HG02981 (cell line): Measurements from ENCODE around the gene SLC29A1.

Source experiments
- ATAC-seq: cut with Tn5 transposase; IDR thresholded peaks from one replicate; pipeline ENCODE4 v1.9.1; 2021; ENCODE audit warnings: mild to moderate bottlenecking, moderate library complexity; ENCODE audit not compliant: unreplicated experiment

The SLC29A1 gene

DNA sequence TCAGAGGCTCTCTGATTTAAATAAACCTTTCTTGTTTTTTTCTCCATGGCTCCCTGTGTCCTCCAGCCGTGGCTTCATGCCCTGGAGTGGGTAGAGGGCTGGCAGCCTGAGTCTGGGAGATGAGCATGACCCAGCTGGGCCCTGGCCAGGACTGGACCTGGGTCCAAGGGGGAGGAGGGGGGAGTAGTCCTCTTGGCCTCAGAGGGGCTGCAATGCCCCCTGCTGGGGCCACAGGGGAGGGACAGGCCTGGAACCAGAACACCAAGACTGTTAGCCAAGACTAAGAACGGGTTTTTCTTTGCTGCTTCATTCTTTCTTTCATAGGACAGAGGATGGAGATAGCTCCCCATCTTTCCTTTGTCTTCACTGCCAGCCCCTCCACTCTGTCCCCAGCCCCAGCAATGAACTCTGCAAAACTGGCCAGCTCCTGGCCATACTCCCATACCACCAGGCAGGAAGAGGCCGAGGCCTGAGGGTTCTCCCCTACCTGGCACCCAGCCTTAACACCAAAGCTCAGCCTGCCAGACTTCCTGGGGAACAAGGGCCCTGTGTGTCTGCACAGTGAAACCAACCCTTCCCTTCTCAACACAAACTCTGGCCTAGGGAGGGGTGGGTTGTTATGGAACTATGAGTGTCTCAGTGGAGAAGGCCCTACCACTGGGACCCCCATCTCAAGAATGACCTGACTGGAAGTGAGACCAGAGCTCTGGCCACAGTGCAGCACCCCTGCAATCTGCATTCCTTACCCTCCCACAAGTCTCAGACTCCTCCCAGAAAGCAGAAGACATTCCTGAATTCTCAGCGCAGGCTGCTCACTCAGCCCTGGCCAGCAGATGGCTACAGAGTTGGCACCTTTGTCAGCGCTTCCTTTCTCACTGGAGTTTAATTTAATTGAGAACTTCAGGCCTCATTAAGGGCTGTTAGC is 11.0 kb downstream of the SLC29A1 start:
- no peak for ATAC-seq

- ATAC-seq = no peak
Observed at GRCh38 chr6:44235269-44235668, 11.9 kb downstream of the SLC29A1 start.

- ATAC-seq = no peak
Observed at GRCh38 chr6:44235891-44236516, 12.6 kb downstream of the SLC29A1 start.

- ATAC-seq = peak; percentile 43
Observed at GRCh38 chr6:44237021-44237812, 13.8 kb downstream of the SLC29A1 start.

DNA sequence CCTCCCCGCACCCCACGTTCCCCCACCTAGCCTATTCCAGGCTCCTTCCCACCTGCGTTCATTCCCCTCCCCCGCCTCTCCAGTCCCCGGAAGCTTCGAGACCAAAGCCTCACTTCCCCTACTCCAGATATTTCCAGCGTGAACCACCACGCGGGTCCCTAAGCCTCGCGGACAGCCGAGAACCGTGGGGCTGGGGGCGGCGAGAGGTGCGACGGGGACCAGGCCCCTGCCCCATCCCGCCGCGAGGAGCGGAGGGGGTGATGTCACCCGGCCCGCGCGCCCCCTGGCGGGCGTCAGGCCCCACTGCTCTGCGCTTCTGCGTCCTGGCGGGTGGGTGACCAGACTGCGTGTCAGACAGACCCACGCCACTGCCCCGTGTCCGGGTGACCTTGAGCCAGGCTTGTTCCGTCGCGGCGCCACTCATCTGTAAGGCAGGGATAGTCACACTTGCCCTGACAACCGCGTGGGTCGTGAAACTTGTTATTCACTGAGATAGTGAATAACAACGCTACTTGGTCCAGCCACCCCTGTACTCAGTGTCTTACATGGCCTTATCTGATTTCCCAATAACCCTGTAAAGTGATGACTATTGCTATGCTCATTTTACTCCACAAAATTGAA is 14.5 kb downstream of the SLC29A1 start:
- peak; percentile 83 for ATAC-seq

DNA sequence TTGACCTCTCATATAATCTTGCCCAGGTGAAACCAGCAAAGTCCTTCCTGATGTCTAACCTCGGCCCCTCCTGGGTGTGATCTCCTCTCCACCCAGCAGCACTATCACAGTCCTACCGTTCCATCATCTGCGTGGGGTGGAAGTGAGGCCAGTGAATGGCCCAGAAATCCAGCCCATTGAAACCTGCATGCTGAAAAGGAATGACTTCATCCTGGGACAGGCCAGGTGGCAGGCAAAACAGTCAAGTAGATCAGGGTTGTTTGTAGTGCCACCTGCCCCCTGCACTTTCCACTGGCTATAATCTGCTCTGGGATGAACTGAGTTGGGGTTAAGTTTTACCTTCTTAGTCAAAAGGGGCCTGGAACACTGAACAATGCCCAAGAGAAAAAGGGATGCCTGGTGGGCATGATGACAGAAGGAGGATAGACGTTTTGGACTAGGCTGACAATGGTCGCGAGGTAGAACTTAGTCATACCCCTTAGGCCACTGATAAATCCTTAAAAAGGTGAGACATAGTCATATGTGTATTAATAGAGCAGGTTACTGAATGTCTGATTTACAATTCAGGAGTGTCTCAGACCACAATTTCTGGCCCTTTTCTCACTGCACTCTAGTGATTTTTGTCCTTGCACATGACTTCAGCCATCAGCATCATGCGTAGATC is 15.4 kb downstream of the SLC29A1 start:
- no peak for ATAC-seq

GRCh38 chr6:44243345-44243744 is 19.9 kb downstream of the SLC29A1 start:
- no peak for ATAC-seq

DNA sequence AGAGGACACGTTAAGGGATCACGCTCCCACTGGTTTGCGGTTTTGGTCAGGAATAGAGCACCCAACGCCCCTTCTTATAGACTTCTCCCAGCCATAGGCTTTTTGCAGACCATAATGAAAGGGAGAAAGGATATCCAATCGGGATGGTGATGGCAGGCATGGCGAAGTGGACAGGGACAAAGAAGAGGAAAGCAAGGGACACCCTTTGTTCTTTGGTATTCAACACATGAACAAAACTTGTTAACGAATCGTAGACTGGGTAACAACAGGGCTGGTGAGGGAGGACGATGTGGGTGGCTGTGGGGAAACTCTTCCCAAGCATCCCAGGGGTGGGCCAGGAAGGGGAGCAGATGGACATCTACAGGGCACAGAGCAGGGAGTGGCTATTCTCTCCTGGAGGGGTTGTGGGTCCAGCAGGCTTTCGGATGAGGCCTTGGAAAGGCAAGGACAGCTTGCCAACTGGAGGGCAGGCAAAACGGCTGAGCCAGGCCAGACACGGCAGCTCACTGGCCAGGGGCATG is 22.1 kb downstream of the SLC29A1 start:
- ATAC-seq = no peak

DNA sequence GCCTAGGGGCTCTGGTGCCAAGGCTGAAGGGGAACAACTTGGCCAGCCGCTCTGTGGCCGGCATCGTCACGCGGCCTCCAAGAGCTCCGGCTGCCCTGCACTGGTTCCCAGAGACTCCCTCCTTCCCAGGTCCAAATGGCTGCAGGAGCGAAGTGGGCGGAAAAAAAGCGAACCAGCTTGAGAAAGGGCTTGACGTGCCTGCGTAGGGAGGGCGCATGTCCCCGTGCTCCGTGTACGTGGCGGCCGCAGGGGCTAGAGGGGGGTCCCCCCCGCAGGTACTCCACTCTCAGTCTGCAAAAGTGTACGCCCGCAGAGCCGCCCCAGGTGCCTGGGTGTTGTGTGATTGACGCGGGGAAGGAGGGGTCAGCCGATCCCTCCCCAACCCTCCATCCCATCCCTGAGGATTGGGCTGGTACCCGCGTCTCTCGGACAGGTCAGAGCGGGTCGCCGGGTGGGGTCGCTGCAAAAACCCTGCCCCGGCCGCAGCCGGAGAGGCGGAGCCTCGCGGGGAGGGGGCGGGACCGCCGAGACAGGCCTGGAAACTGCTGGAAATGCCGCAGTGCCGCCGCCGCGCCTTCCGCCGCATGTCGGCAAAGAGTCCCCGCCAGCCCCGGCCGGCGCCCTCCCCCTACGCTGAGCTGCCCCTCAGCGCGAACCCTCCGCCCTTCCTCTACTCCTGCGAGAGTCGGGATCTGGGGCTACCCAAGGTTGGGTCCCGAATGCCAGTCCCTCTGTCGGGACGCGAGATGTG is 22.7 kb downstream of the SLC29A1 start:
- peak; percentile 34 for ATAC-seq

GRCh38 chr6:44246663-44247337 is 23.4 kb downstream of the SLC29A1 start, which contains the start of gene HSP90AB1:
Gene HSP90AB1 (plus strand): TSS chr6:44247101. CDS start chr6:44248630, 1,529 bp downstream.
- ATAC-seq = peak; percentile 54

- peak; percentile 30 for ATAC-seq
Observed at GRCh38 chr6:44247338-44248302, 24.2 kb downstream of the SLC29A1 start.

DNA sequence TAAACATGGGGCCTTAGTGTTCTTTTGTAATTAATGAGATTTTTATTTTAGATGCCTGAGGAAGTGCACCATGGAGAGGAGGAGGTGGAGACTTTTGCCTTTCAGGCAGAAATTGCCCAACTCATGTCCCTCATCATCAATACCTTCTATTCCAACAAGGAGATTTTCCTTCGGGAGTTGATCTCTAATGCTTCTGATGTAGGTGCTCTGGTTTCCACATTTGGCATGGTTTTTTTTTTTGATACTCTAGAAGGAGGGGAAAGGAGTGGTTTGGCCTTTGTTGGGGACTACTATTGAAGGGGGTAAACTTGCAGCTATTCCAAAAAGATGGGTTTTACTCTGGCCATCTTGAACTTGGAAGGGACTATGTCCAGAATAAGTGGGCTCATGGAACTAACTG is 25.2 kb downstream of the SLC29A1 start:
- no peak for ATAC-seq

GRCh38 chr6:44249082-44249748 is 25.8 kb downstream of the SLC29A1 start:
- ATAC-seq = no peak

GRCh38 chr6:44250067-44250717 is 26.8 kb downstream of the SLC29A1 start:
- no peak for ATAC-seq

GRCh38 chr6:44250718-44251123 is 27.3 kb downstream of the SLC29A1 start:
- ATAC-seq = no peak
